Activated naive CD4-positive, alpha-beta T cell treated with anti-CD3 and anti-CD28 coated beads, Interleukin-2, amount 10 ng/mL, durations not matched to agents 7 days and 5 days (primary cell): ENCODE measurements around the gene CCDC92.

ENCODE experiments used
- CTCF ChIA-PET: fragments of 350-600 bp; sonication (Branson Sonifier 250); formaldehyde crosslinking; loops from one replicate; lab custom pipeline; 2021; ENCODE audit warnings: antibody characterized with exemption; lab: Charles Lee
- DNase-seq: peaks from one replicate; pipeline ENCODE4 v3.0.0-alpha.2; 2020
- H3K27ac Mint-ChIP-seq: one replicate; pipeline ENCODE4 v1.8.0; 2021; ENCODE audit warnings: mild to moderate bottlenecking, moderate library complexity, mixed read lengths
- H3K27me3 Mint-ChIP-seq: one replicate; pipeline ENCODE4 v1.8.0; 2021; ENCODE audit warnings: mild to moderate bottlenecking, mixed read lengths
- H3K36me3 Mint-ChIP-seq: one replicate; pipeline ENCODE4 v1.8.0; 2021; ENCODE audit warnings: mixed read lengths
- H3K4me1 Mint-ChIP-seq: one replicate; pipeline ENCODE4 v1.8.0; 2021; ENCODE audit warnings: mixed read lengths
- H3K4me3 Mint-ChIP-seq: one replicate; pipeline ENCODE4 v1.8.0; 2021; ENCODE audit warnings: mild to moderate bottlenecking, moderate library complexity, mixed read lengths
- H3K9me3 Mint-ChIP-seq: one replicate; pipeline ENCODE4 v1.8.0; 2021; ENCODE audit warnings: mixed read lengths

The CCDC92 gene, protein sequence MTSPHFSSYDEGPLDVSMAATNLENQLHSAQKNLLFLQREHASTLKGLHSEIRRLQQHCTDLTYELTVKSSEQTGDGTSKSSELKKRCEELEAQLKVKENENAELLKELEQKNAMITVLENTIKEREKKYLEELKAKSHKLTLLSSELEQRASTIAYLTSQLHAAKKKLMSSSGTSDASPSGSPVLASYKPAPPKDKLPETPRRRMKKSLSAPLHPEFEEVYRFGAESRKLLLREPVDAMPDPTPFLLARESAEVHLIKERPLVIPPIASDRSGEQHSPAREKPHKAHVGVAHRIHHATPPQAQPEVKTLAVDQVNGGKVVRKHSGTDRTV

DNA sequence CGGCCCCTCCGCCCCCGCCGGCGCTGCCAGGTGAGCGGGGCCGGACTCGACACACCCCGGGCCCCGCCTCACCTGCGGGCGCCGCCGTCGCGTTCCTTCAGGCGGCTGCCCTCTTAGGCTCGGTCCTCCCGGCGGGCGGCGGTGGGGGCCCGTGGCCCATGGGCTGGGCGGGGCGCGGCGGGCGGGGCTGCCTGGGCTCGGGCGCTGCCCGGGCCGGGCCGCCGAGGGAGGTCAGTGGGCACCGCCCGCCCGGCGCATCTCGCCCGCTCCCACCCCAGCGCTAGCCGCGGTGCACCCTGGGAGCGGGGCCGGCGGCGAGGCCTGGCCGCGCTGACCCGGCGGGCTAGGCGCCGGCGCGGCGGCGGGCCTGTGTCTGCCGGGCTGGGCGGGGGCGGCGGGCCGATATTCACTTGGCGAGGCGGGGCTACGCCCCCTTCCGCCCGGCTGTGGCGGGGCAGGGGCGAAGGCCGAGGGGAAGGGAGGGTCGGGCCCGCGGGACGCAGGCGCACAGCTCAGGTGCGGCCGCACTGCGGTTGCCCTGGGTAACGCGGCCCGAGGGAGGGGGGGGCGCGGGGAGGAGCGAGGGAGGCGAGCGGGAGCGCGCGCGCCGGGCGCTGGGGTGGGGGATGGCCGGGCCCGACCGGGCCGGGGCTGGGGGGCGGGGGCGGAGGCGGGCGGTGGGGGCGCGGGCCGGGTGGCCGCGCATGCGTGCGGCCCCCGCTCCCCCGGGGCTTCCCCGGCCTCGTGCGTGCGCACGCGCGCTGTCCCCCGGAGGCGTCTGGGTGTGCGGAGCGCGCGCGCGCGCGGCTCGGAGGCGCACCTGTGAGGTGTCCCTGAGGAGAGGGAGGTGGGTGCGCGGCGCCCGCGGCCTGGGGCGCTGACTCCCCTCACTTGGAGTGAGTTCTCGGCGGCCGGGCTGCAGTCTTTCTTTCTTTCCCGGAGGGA, at the start of gene CCDC92, which contains the start of gene ZNF664:
Gene CCDC92 (minus strand): TSS at position 375 of the 945 bp plus-strand sequence. CDS start 28,526 bp downstream, outside the sequence.
Gene ZNF664 (plus strand): TSS at position 759 of the 945 bp plus-strand sequence. CDS start 38,930 bp downstream, outside the sequence.
- Mint-ChIP-seq H3K9me3 (no peaks in the 10 kb centered on the region), H3K36me3 (peaks cover 16% of the 10 kb centered on the region), H3K27me3 (peaks cover 13% of the 10 kb centered on the region), H3K4me3 (peak within 1 kb of the TSS; percentile 96), H3K4me1 (peaks cover 27% of the 10 kb centered on the region), H3K27ac (peak within 1 kb of the TSS; percentile 89)
- peak; percentile 94 for DNase-seq
- CTCF ChIA-PET = no interaction called here

DNA sequence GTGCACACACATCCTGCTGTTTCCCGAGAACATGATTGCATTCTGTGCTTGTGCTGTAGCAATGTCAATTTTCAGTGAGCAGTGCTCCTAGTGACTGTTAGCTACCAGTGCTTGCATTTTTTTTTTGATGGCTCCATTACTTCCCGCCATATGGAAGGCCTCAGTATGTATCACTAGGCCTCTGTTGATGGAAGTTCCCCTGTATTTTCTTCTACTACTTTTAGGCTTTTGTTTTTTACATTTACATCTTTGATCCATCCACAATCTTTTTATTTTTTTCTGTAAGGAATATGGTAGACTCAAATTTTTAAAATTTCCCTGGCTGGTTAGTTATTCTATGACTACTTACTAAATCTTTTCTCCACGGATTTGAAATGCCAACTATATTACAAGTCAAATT, 49.5 kb upstream of the CCDC92 start:
- DNase-seq = no peak
- Mint-ChIP-seq H3K9me3 (no peaks in the 10 kb centered on the region), H3K27ac (no peak overlapping the region), H3K27me3 (peaks cover 10% of the 10 kb centered on the region), H3K4me1 (no peaks in the 10 kb centered on the region), H3K4me3 (no peak overlapping the region), H3K36me3 (no peaks in the 10 kb centered on the region)
- CTCF ChIA-PET = no interaction called here

DNA sequence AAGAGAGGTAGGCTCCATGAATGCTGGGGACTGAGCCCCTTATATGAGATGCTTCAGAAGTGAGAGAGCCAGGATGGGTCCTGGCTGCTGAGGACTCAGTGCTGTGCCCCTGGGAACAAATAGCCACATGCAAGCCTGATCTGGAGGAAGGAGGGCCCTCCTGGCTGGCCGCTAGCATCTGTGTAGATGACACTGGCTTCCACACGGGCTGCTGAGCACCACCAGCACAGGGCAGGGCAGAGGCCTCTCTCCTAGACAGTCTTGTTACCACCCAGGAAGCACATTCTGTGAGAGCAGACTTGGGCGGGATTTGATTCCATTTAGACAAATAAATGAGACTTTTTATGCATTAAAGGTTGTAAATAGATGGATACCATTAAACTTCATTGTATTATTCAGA, 48.4 kb upstream of the CCDC92 start:
- Mint-ChIP-seq H3K27ac (no peak overlapping the region), H3K9me3 (no peaks in the 10 kb centered on the region), H3K4me3 (no peak overlapping the region), H3K4me1 (no peaks in the 10 kb centered on the region), H3K27me3 (peaks cover 9% of the 10 kb centered on the region), H3K36me3 (no peaks in the 10 kb centered on the region)
- CTCF ChIA-PET = interaction anchor here (0.6 kb wide), 1 partner anchor 120 kb away, joined by 3 read pairs; no protein-coding TSS in a partner anchor
- DNase-seq = no peak

DNA sequence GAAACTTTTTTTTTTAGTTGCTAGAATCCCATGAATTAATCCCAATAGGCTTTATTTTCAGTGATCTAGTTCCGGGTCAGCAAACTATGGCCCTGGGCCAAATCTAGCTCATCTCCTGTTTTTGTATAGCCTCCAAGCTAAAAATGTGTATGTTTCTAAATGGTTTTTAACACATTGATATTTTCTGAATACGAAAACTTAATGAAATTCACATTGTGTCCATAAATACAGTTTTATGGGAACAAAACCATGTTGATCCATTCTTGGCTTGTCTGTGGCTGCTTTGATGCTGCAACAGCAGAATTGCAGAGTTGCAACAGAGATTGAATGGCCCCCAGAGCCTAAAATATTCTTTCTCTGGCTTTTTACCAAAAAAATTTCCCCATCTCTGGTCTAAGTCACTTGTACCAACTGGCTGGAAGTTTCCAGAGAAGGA, 47.9 kb upstream of the CCDC92 start:
- no peak for DNase-seq
- Mint-ChIP-seq H3K4me1 (no peaks in the 10 kb centered on the region), H3K4me3 (no peak overlapping the region), H3K27me3 (peaks cover 5% of the 10 kb centered on the region), H3K9me3 (no peaks in the 10 kb centered on the region), H3K27ac (peak overlapping the region; percentile 25), H3K36me3 (no peaks in the 10 kb centered on the region)
- CTCF ChIA-PET = interaction anchor here (0.6 to 1.2 kb wide), 4 partner anchors 8 to 120 kb away, joined by 3 read pairs; no protein-coding TSS in a partner anchor

DNA sequence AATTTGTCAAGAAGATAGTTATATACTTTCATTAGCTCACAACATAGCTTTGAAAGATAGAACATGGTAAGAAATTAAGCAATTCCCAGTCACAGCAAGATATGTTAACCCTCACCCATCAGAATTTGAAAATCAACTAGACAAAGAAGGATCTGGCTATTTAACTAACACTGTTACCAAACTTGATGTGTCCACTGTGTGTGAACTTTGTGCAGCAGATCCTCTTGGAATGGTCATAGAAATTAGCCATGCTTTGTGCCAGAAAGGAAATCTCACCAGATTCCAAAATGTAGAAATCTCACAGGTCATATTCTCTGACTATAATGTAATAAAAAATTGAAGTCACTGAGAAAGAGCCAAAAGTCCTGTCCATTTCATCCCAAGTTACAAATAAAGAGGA, 46.5 kb upstream of the CCDC92 start:
- Mint-ChIP-seq H3K4me1 (no peaks in the 10 kb centered on the region), H3K9me3 (no peaks in the 10 kb centered on the region), H3K36me3 (peaks cover 3% of the 10 kb centered on the region), H3K27me3 (peaks cover 5% of the 10 kb centered on the region), H3K4me3 (no peak overlapping the region), H3K27ac (no peak overlapping the region)
- CTCF ChIA-PET = interaction anchor here (0.6 to 1.0 kb wide), 2 partner anchors 13 to 86 kb away, joined by 3 to 7 read pairs; no protein-coding TSS in a partner anchor
- DNase-seq = no peak

DNA sequence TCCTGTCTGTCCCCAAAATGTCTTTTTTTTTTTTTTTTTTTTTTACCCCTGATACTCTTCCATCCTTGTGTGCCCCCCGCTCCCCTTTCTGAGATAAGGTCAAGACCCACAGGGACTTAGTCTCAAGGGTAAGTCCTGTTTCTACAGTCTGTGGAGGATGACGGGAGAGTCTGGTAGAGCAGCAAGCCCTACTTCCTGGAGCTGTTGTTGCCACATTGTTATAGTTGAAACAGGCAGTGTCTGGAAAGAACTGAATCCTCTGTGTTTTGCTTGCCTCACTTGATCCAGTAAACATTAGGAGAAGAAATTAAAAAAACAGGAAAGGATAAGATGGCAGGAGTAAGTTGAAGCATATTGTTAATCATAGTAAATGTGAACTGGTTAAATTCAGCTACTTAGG, 45.9 kb upstream of the CCDC92 start:
- Mint-ChIP-seq H3K27ac (no peak overlapping the region), H3K36me3 (peaks cover 6% of the 10 kb centered on the region), H3K27me3 (peaks cover 5% of the 10 kb centered on the region), H3K4me3 (no peak overlapping the region), H3K4me1 (no peaks in the 10 kb centered on the region), H3K9me3 (no peaks in the 10 kb centered on the region)
- CTCF ChIA-PET = interaction anchor here (0.6 to 1.0 kb wide), 2 partner anchors 14 to 86 kb away, joined by 3 to 7 read pairs; no protein-coding TSS in a partner anchor
- no peak for DNase-seq

DNA sequence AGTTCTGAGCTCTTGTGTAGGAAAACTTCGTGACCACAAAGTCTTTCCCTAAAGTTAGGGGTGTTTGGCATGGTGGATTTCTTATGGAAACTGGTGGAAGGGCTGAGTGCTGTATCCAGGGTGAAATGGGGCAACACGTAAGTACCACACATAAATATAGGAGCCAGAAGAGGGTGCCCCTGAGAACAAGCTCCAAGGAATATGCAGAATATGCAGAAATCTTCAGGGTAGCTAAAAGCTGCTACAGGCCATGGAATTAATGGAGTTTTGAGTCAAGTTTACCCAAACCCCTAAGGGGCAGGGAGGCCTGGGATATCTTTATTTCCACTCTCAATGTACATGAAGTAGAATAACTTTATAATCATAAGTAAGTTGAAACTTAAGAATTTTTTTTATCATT, 44.4 kb upstream of the CCDC92 start:
- H3K36me3 Mint-ChIP-seq = peaks cover 19% of the 10 kb centered on the region

DNA sequence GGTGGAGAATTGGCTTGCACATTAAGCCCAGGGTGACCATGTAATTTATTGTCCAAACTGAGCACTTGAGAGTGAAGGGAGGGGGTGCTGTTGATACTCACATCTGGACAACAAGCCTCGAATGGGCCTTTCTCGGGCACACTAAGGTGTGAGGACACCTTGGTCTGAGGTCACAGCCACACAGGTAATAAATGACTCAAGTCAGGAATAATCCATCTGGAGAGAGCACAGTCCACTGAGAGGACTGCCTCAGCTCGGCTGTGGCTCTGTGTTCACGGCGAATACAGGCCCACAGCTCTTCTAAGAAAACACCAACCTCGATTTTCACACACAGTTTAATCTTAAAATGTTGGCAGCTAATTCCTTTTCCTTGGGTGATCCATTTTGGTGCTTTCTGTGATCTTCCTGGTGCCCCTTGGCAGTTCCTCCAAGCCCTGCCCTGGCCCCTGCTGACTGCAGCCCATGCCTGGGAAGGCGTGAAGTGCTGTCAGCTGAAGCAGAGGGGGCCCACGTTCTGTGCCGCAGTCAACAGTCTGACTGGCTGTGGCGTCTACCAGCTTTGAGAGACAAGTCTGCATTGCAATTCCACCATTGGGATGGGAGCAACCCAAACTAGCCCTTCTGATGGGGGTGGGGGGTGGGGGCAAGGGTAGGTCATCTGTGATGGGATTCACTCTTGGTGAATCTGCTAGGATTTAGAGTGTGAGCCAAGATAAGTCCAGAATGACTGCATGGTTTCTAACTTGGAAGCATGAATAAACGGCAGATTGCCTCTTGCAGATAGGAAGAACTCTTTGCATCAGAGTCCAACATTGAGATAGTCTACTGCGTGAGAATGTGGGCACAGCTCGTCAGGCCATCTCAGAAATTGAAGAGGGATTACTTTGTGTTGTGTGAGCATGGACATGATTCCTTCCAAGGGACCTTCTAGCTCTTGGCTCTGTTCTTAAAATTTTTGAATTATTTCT, 43.1 kb upstream of the CCDC92 start:
- Mint-ChIP-seq H3K4me1 (peaks cover 2% of the 10 kb centered on the region), H3K9me3 (no peaks in the 10 kb centered on the region), H3K36me3 (peaks cover 27% of the 10 kb centered on the region), H3K4me3 (no peak overlapping the region), H3K27me3 (peaks cover 1% of the 10 kb centered on the region), H3K27ac (no peak overlapping the region)
- DNase-seq = no peak
- CTCF ChIA-PET = interaction anchor here (0.8 kb wide), 1 partner anchor 10 kb away, joined by 3 read pairs; no protein-coding TSS in a partner anchor

More for the DNA sequence above, 44.4 kb upstream of the CCDC92 start:
- no peak overlapping the region for H3K27ac Mint-ChIP-seq
- H3K4me3 Mint-ChIP-seq = no peak overlapping the region
- H3K9me3 Mint-ChIP-seq = no peaks in the 10 kb centered on the region
- DNase-seq = no peak
- no peaks in the 10 kb centered on the region for H3K4me1 Mint-ChIP-seq
- peaks cover 5% of the 10 kb centered on the region for H3K27me3 Mint-ChIP-seq
- CTCF ChIA-PET = no interaction called here

DNA sequence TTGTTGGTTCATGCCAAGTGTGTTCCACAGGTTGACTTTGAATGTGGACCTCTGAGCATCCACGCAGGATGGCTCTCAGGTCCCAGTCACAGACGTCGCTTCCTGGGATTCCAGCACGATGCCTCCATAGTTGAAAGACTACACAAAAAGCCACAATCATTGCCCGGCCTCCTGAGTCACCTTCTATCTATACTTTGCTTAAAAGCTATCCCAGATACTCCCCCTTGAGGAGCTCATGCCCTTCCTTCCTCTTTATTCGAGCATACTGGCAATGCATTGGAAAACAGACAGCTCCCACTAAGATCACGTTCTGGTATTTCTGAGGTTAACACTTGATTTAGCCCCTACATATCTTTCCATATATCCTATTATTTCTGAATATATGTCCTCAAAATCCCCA, 40.4 kb upstream of the CCDC92 start:
- no peak overlapping the region for H3K27ac Mint-ChIP-seq
- CTCF ChIA-PET = interaction anchor here (1.4 kb wide), 1 partner anchor 20 kb away, joined by 4 read pairs; no protein-coding TSS in a partner anchor
- no peak overlapping the region for H3K4me3 Mint-ChIP-seq

DNA sequence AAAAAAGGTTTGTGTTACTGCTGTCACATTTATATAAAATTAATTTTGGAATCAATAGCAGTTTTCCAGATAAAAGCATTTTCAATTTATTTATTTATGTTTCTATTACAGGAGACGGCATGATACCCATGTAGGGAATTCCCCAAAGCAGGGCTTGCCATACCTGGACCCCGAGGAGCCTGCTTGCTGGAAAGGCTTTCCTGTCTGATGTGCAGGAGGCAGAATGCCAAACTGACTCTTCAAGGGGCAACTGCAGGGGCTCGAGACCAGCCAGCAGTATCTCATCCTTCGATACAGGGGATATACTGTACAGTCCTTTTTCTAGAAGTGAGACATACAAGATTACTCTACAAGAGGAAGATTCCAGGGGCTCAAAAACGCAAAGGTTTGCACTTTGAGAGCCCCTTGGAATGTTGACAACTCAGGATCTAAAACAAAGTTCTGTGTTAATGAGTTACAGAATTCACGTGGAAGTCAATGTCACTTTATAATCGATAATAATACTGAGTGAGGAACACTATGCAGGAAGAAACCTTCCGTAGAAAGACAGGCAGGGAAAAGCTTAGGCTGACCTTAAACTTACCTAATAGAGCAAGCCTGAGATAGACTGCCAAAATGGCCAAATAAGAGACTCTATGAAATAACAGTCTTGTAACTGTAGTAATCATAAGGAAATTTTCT, 38.9 kb upstream of the CCDC92 start:
- no peak overlapping the region for H3K4me3 Mint-ChIP-seq
- peaks cover 26% of the 10 kb centered on the region for H3K4me1 Mint-ChIP-seq
- DNase-seq = no peak
- CTCF ChIA-PET = no interaction called here
- no peaks in the 10 kb centered on the region for H3K9me3 Mint-ChIP-seq
- peaks cover 37% of the 10 kb centered on the region for H3K36me3 Mint-ChIP-seq
- no peak overlapping the region for H3K27ac Mint-ChIP-seq
- H3K27me3 Mint-ChIP-seq = no peaks in the 10 kb centered on the region

More for the DNA sequence above, 40.4 kb upstream of the CCDC92 start:
- H3K27me3 Mint-ChIP-seq = no peaks in the 10 kb centered on the region
- peaks cover 32% of the 10 kb centered on the region for H3K36me3 Mint-ChIP-seq
- H3K9me3 Mint-ChIP-seq = no peaks in the 10 kb centered on the region
- no peak for DNase-seq
- peaks cover 13% of the 10 kb centered on the region for H3K4me1 Mint-ChIP-seq

DNA sequence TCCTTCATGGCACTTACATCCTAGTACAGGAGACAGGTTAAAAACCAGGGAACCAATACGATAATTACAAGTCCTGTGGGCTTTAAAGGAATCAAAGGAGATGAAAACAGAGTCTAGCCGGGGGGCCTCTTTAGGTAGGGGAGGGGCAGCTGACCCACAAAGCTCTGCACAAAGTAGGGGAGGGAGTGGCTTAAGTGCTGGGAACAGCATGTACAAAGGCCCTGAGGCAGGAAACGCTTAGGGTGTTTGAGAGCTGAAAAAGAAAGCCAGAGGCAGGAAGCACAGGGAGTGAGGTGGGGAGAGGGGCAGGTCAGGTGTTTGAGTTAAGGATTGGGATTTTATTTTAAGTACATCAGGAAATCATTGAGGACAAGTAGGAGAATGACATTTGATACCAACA, 38.1 kb upstream of the CCDC92 start:
- Mint-ChIP-seq H3K27ac (no peak overlapping the region), H3K27me3 (no peaks in the 10 kb centered on the region), H3K36me3 (peaks cover 39% of the 10 kb centered on the region)

DNA sequence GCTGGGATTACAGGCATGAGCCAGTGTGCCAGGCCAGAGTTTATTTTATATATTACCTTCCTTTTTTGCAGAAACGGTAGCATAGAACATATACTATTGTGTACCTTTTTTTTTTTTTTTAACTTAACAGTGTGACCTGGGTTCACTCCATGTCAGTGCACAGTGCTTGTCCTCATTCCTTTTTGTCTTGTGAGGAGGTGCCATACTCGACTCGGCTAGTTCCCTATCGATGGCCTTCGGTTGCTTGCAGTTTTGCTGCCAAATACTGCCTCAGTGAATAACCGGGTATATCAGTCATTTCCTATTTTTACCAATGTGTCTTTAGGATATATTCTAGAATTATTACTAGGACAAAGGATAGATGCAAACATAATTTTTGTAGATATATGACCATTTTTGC, 37.1 kb upstream of the CCDC92 start:
- H3K27ac Mint-ChIP-seq = no peak overlapping the region
- CTCF ChIA-PET = interaction anchor here (0.6 kb wide), 1 partner anchor 22 kb away, joined by 3 read pairs; no protein-coding TSS in a partner anchor
- H3K27me3 Mint-ChIP-seq = no peaks in the 10 kb centered on the region
- DNase-seq = no peak
- H3K4me3 Mint-ChIP-seq = no peak overlapping the region
- H3K4me1 Mint-ChIP-seq = peaks cover 38% of the 10 kb centered on the region
- H3K36me3 Mint-ChIP-seq = peaks cover 39% of the 10 kb centered on the region
- H3K9me3 Mint-ChIP-seq = no peaks in the 10 kb centered on the region

More for the DNA sequence above, 38.1 kb upstream of the CCDC92 start:
- H3K4me1 Mint-ChIP-seq = peaks cover 35% of the 10 kb centered on the region
- no peak for DNase-seq
- H3K9me3 Mint-ChIP-seq = no peaks in the 10 kb centered on the region
- no peak overlapping the region for H3K4me3 Mint-ChIP-seq
- CTCF ChIA-PET = no interaction called here
